ENCODE results near the gene ITGBL1. TPM values are rescaled to one million over a fixed set of nuclear protein-coding genes. Genes with fewer than 3 reads are reported as not detected.

The ITGBL1 gene
- total RNA-seq, 2 experiments from 2014 or later, result not detected

GRCh38 chr13:101545521-101545920 lies 93.0 kb downstream of the ITGBL1 start:
- CTCF ChIA-PET (ENCODE audit: unreplicated experiment), result no interaction called here
- Histone ChIP-seq H4K20me1 (ENCODE audit: insufficient read depth, low read length) (no peaks in the 10 kb centered on the region), H3K36me3 (ENCODE audit: insufficient read depth, low read length) (no peaks in the 10 kb centered on the region), H3K9me3 (ENCODE audit: low read length) (no peaks in the 10 kb centered on the region), H3K9me2 (ENCODE audit: insufficient read depth, low read length) (no peaks in the 10 kb centered on the region), H3K27ac (ENCODE audit: low read depth, low read length, poor library complexity, severe bottlenecking) (no peak overlapping the region), H3K79me2 (ENCODE audit: insufficient read depth, low read depth, low read length) (no peaks in the 10 kb centered on the region), H3K4me1 (ENCODE audit: insufficient read depth, low read length, poor library complexity, severe bottlenecking) (no peaks in the 10 kb centered on the region), H3K4me2 (ENCODE audit: low read length) (no peak overlapping the region), H3K4me3 (ENCODE audit: low read depth, low read length, poor library complexity, severe bottlenecking) (no peak overlapping the region), H2AFZ (ENCODE audit: low read length) (no peak overlapping the region)
- intact Hi-C loops (cut with micrococcal nuclease; ENCODE audit: unreplicated experiment), result no loop called here
- POLR2A ChIA-PET, result no interaction called here
- BruUV-seq (replicated peaks), result no TSS peak
- TF ChIP-seq EZH2phosphoT487 (IDR thresholded peaks at IDR 0.05; ENCODE audit: borderline replicate concordance, low read depth, low read length) (no peak), CTCF (conservative IDR thresholded peaks at IDR 0.05; ENCODE audit: low read length) (no peak)
- DNase-seq (ENCODE audit: low spot score), result no peak

- no TSS peak for BruUV-seq (replicated peaks)
- Histone ChIP-seq H3K27ac (ENCODE audit: low read depth, low read length, poor library complexity, severe bottlenecking) (no peak overlapping the region), H3K4me2 (ENCODE audit: low read length) (no peak overlapping the region), H3K36me3 (ENCODE audit: insufficient read depth, low read length) (no peaks in the 10 kb centered on the region), H3K9me3 (ENCODE audit: low read length) (no peaks in the 10 kb centered on the region), H3K4me1 (ENCODE audit: insufficient read depth, low read length, poor library complexity, severe bottlenecking) (no peaks in the 10 kb centered on the region), H3K4me3 (ENCODE audit: low read depth, low read length, poor library complexity, severe bottlenecking) (no peak overlapping the region), H2AFZ (ENCODE audit: low read length) (no peak overlapping the region), H4K20me1 (ENCODE audit: insufficient read depth, low read length) (no peaks in the 10 kb centered on the region), H3K79me2 (ENCODE audit: insufficient read depth, low read depth, low read length) (no peaks in the 10 kb centered on the region), H3K9me2 (ENCODE audit: insufficient read depth, low read length) (no peaks in the 10 kb centered on the region)
- ChIA-PET POLR2A (no interaction called here), CTCF (ENCODE audit: unreplicated experiment) (no interaction called here)
- intact Hi-C loops (cut with micrococcal nuclease; ENCODE audit: unreplicated experiment), result no loop called here
- no peak for DNase-seq (ENCODE audit: low spot score)
- no peak for TF ChIP-seq CTCF (conservative IDR thresholded peaks at IDR 0.05; ENCODE audit: low read length)
- TF ChIP-seq EZH2phosphoT487 (IDR thresholded peaks at IDR 0.05; ENCODE audit: borderline replicate concordance, low read depth, low read length), result no peak
These were observed 99.8 kb downstream of the ITGBL1 start for GRCh38 chr13:101552286-101552685.

GRCh38 chr13:101552786-101553185 lies 100.3 kb downstream of the ITGBL1 start:
- no peaks in the 10 kb centered on the region for H3K36me3 ChIP-seq (ENCODE audit: insufficient read depth, low read length)
- DNase-seq (ENCODE audit: low spot score), result no peak
- H3K9me2 ChIP-seq (ENCODE audit: insufficient read depth, low read length), result no peaks in the 10 kb centered on the region
- H3K4me1 ChIP-seq (ENCODE audit: insufficient read depth, low read length, poor library complexity, severe bottlenecking), result no peaks in the 10 kb centered on the region
- BruUV-seq (replicated peaks), result no TSS peak
- CTCF ChIA-PET (ENCODE audit: unreplicated experiment), result no interaction called here
- H3K4me2 ChIP-seq (ENCODE audit: low read length), result no peak overlapping the region
- POLR2A ChIA-PET, result no interaction called here
- intact Hi-C loops (cut with micrococcal nuclease; ENCODE audit: unreplicated experiment), result no loop called here
- H3K79me2 ChIP-seq (ENCODE audit: insufficient read depth, low read depth, low read length), result no peaks in the 10 kb centered on the region
- no peak for TF ChIP-seq CTCF (conservative IDR thresholded peaks at IDR 0.05; ENCODE audit: low read length)
- no peak for TF ChIP-seq EZH2phosphoT487 (IDR thresholded peaks at IDR 0.05; ENCODE audit: borderline replicate concordance, low read depth, low read length)
- H3K4me3 ChIP-seq (ENCODE audit: low read depth, low read length, poor library complexity, severe bottlenecking), result no peak overlapping the region
- no peak overlapping the region for H3K27ac ChIP-seq (ENCODE audit: low read depth, low read length, poor library complexity, severe bottlenecking)
- no peaks in the 10 kb centered on the region for H4K20me1 ChIP-seq (ENCODE audit: insufficient read depth, low read length)
- H2AFZ ChIP-seq (ENCODE audit: low read length), result no peak overlapping the region
- H3K9me3 ChIP-seq (ENCODE audit: low read length), result no peaks in the 10 kb centered on the region
